GM18951 (cell line): Measurements from ENCODE around the gene ANKRD11.
"Not testable (repeated sequence)": the region's sequence is repeated elsewhere in the genome, so short reads cannot be mapped to it uniquely, and the experiment has no call there.

ENCODE experiments used
- POLR2A ChIP-seq: IDR thresholded peaks from 4 replicates; pipeline ENCODE4 v1.6.1; 2011; ENCODE audit warnings: mild to moderate bottlenecking; ENCODE audit not compliant: insufficient read length, insufficient read depth; ENCODE audit errors: extremely low read depth
- in situ Hi-C: fragments of 300-500 bp; cut with MboI; formaldehyde crosslinking; loops from one replicate; pipeline ENCODE4 v1.12.0; 2022; ENCODE audit warnings: low sequenced_read_pairs, mixed read lengths, inconsistent platforms; ENCODE audit not compliant: unreplicated experiment

The ANKRD11 gene

DNA sequence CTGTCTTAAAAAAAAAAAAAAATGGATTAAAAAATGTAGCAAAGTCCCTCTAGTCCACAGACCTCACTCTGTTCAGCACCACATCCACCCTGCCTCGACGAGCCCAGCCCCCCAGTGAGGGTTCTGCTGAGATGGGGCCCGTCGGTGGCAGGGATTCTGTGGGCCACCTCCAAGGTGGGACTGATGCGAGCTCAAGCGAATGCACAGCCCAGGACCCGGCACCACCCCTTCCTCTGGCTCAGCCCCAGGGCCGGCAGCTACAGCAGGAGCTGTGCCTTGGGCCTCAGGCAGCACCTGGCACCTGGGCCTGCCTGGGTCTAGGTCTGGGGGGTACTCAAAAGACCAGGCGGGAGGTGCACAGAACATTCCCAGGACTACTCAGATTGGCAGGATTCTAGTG, 213.3 kb downstream of the ANKRD11 start:
- no peak for TF ChIP-seq POLR2A
- in situ Hi-C loops = no loop called here

DNA sequence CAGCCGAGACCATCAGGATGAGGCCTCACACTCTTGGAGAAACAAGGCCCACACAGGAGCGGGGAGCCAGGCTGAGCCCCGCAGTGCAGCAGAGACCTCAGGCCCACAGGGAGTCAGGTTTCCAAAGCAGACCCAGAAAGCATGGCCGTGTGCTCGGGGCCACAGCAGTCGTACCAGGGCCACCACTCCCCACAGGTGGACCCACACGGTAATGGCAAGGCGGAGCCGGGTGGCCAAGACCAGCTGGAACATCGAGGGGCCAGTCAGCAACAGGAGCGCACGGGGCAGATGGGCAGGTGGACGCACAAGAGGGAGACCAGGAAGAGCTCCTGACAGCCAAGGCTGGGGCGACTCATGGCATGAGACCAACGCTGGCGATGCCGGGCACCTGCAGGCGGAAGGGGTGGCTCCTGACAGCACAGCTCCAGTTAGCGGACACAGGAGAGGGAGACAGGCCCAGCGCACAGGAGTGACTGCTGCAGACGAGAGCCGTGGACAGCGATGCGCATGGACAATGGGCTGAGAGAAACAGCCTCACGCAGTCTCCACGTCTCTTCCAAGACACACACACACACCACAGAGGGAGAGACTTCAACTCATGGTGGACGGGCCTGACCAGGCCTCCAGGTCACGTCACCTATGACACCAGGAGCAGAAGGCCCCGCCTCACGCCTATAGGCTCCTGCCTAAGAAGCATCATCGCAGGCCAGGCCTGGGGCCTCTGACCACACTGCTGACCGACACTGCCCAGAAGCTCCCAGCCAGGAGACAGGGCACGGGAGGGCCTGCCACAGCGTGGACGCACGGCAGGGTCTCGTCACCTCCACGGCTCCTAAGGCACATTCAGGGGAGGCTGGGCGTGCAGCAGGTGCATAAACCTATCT, 214.3 kb downstream of the ANKRD11 start:
- TF ChIP-seq POLR2A = no peak
- in situ Hi-C loops = no loop called here

DNA sequence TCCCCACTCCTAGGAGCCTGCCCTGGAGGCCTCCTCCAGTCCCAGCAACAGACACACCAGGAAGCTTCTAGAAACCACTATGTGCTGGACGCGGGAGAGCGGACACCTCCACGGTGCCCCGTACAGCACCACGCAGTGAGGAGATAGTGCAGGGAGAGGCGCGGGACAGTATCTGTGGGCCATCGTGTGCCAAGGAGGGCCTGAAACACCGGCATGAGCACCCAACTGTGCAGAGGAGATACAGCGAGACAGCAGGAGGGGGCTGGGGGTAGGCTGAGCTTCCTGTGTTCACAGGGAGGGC, 215.1 kb downstream of the ANKRD11 start:
- in situ Hi-C loops = no loop called here
- no peak for TF ChIP-seq POLR2A

DNA sequence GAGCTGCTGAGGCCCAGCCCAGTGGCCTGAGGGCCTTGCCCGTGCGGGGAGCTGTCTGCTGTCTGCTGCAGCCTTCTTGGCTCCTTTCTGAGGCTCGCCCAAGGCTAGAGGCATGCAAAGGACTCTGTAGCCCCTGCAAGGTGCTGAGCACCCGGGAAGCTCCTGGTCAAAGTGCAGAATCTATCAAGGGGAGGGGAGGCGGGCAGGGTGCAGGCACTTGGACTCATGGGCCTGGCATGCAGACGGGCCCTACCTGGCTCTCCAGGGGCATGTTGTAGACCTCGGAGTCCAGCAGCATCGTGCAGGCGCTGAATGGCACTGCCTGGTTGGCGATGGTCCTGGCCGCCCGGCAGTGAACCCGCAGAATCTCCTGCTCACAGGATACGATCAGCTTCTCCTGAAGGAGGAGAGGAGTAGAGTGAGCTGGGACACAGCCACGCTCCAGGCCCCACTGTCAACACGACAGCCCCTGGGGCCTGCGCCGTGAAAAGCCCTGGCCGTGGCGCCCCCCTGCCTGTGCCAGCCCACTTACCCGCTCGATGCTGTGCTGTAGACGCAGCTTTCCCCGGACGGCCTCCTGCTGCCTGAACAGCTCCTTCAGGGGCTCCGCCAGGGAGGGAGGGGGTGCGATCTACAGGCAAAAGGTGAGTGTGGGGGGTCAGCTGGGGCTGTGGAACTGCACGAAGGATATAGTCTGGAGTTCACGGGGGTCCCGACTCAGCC, 215.6 kb downstream of the ANKRD11 start:
- no peak for TF ChIP-seq POLR2A
- in situ Hi-C loops = no loop called here

DNA sequence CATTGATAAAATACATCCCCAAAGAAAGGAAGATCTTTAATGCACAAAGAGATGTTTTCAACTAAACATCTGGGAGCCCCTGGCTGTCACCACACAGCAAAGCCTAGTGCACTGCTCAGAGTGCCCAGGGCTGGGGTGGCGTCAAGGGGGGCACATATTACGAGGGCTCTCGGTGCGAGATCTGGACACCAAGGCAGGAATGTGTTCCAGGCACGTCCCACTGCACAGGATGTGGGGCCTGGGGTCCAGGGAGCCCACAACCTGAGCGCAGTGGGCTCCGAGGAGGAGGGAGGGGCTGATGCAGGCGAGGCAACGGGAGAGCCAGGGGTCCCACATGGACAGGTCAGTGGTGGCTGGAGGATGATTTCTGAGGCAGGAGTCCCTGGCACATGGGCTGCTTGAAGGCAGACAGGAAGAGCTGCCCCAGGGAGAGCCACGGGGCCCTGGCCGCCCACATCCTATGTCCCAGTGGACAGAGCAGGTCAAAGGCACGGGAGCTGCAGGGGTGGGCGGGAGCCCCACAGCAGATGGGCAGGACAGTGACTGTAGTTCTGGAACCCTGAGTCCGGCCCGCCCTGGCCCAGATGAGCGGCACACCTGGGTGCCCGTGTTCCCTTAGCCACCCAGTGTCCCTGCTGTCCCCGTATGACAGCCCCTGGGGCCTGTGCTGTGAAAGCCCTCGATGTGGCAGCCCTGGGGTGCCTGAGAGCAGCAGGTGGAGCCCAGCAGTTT, 216.5 kb downstream of the ANKRD11 start:
- in situ Hi-C loops = no loop called here
- no peak for TF ChIP-seq POLR2A

DNA sequence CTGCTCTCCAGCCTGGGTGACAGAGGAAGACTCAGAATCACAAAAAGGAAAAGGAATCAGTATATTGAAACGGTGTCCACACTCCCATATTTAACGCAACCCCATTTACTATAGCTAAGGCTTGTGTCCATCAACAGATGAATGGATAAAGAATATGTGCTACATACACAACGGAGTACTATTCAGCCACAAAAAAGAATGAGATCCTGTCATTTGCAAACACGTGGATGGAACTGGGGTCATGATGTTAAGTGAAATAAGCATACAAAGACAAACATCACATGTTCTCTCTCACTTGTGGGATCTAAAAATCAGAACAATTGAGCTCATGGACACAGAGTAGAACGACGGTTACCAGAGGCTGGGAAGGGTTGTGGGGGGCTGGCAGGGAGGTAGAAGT, 217.7 kb downstream of the ANKRD11 start:
- in situ Hi-C loops = no loop called here
- no peak for TF ChIP-seq POLR2A

DNA sequence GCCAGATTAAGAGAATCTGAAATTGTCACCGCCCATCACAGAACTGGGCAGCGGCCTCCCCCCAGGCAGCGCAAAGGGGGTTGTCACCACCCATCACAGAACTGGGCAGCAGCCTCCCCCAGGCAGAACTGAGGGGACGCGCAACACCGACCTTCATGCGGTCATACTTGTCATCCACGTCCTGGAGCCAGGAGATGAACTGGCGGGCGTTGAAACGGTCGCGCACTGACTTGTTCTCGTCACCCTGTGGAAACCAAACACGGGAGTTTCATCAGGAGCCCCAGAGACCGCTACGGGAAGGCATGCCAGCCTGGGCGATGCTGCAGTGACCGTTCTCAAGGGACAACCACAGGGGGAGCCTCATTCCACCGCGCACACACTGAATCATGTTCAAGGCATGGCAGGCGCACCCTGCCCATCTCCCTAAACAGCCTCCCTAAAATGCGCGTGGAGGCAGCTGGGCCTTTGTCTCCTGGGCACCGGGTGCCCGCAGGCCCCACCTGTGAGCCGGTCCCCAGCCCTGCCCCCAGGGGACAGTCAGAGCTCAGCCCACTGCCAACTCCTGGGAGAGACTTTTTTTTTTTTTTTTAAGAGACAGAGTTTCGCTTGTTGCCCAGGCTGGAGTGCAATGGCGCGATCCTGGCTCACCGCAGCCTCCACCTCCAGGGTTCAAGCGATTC, 219.6 kb downstream of the ANKRD11 start:
- in situ Hi-C loops = no loop called here
- TF ChIP-seq POLR2A = no peak

DNA sequence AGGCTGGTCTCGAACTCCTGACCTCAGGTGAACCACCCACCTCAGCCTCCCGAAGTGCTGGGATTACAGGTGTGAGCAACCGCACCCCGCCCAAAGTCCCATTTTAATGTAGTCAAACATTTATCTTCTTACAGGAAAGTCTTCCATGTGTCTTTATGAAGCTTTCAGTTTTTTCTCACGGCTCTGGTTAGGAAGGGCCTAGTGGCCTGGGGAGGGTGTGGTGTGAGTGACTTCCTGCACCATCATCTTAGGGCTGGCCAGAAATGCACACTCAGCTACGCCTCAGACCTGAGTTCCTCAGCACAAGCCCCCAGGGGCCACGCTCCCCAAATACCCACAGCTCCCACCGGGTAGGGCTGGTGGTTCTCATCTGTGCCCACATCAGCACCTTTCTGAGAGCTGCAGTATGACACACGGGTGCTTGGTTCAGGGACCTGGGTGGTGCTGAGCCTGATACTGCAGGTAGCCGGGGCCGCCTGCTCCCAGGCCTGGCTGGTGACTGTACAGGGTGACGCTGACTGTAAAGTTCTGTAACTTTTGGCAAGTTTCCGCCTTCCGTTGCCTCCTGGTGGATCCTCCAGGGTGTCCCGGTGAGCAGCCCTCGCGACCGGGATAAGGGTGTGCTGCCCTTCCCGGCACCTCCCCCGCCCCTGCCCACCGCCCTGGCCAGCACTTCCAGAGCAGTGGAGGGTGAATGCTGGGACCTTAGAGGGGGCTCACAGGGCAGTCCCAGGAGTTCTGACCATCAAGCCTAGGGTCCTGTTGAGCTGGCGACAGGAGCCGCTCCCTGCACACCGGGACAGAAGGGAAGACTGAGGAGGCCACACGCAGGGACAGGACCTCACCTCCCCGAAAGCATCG, 220.3 kb downstream of the ANKRD11 start:
- in situ Hi-C loops = no loop called here
- no peak for TF ChIP-seq POLR2A

DNA sequence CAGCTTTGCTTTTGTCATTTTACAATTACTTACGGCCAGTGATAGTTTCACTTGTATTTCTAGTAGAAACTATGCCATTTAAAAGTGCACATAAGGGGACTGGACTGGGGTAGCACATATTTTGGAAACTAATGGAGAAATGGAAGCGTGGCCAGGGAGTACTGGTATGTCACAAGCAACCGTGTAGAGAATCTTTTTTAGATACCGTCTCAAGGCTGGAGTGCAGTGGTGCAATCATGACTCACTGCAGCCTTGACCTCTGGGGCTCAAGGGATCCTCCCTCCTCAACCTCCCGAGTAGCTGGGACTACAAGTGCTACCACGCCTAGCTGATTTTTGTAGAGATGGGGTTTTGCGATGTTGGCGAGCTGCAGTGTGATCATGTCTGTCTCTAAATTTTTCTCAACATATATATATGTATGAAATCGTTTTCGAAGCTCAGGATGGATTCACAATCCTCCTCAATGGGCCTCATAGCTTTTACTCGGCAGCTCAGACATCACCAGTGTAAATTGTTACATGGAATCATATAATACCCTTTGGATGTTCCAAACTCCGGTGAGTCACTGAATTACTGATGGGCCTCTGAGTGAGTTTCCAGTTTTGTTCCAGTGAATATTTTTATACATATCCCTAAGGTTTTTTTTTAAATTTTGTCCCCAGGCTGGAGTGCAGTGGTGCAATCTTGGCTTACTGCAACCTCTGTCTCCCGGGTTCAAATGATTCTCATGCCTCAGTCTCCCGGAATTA, 221.2 kb downstream of the ANKRD11 start:
- no peak for TF ChIP-seq POLR2A
- in situ Hi-C loops = no loop called here

DNA sequence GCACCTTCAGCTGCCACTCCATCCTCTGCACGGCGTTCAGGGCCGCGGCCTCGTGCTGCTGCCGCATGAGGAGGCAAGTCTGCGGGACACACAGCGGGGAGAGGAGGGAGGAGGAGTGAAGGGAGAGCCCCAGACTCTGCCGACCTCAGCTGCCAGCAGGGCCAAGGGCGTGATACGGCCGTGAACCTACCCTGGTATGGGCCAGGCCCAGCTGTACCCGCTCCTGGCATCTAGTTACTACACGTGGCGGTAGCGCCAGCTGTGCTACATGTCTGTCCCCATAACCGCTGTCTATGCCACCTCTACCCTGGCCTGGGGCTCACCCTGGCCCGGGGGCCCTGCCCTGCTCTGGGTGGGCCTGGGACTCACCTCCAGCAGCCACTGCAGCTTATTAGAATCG, 221.8 kb downstream of the ANKRD11 start:
- in situ Hi-C loops = no loop called here
- TF ChIP-seq POLR2A = no peak

DNA sequence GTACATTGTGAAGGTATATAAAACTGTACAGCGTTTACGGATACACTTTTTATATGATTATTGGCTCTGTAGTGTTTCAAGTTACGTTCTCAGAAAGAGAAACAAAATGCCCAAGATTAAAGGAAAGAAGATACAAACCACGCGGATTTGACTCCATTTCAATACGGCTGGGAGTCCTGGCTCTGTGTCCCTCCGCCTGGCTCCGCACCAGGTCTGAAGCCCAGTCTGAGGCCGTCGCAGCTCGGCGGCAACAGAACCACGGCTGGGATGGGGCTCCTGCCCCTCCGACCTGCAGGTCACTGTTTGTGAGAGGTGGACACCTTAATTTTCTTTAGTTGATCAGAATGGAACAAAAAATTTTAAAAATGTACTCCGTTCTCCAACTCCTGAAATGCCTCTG, 222.6 kb downstream of the ANKRD11 start:
- in situ Hi-C loops = not testable (repeated sequence)
